ENCODE measurements around the gene KDM2A. TPM values are rescaled to one million over a fixed set of nuclear protein-coding genes. Genes with fewer than 3 reads are reported as not detected.

KDM2A gene
- total RNA-seq, 1 experiment from 2014 or later = 50.4 TPM

GRCh38 chr11:67163006-67163405 lies 43.9 kb downstream of the KDM2A start:
- Histone ChIP-seq H3K27me3 (ENCODE audit: insufficient read depth, low read length) (no peaks in the 10 kb centered on the region), H2AFZ (ENCODE audit: low read depth, low read length, poor library complexity, severe bottlenecking) (no peak overlapping the region), H4K20me1 (ENCODE audit: insufficient read depth) (peaks cover 6% of the 10 kb centered on the region), H3K4me1 (ENCODE audit: control insufficient read depth in 1 of 2, insufficient read depth in 2 of 2, low read length in 2 of 2) (peaks cover 22 to 34% of the 10 kb centered on the region in 2 experiments), H3K9me2 (ENCODE audit: insufficient read depth) (no peaks in the 10 kb centered on the region), H3K9ac (ENCODE audit: low read length) (no peak overlapping the region), H3K27ac (ENCODE audit: low read depth, low read length) (no peak overlapping the region), H3K4me3 (replicated peaks in 1 of 2; ENCODE audit: low read depth in 1 of 2, low read length in 2 of 2) (no peak overlapping the region), H3K79me2 (ENCODE audit: insufficient read depth, low read length) (peaks cover 91% of the 10 kb centered on the region), H3K36me3 (ENCODE audit: control insufficient read depth in 1 of 2, insufficient read depth in 2 of 2, low read length in 2 of 2) (no peaks in the 10 kb centered on the region), H3K9me3 (ENCODE audit: control insufficient read depth in 1 of 2, insufficient read depth in 1 of 2, low read depth in 1 of 2, low read length in 2 of 2) (no peaks in the 10 kb centered on the region), H3K4me2 (ENCODE audit: low read length) (no peak overlapping the region)
- DNase-seq (ENCODE audit: low read depth, low spot score) (no peak), ATAC-seq (no peak)
- intact Hi-C loops (cut with micrococcal nuclease) = loop anchor here (5.0 kb wide), 1 partner anchor 36 kb away; no protein-coding TSS in a partner anchor
- no TSS peak for BruUV-seq (replicated peaks)
- TF ChIP-seq EGR1 (IDR thresholded peaks at IDR 0.05; ENCODE audit: low read depth) = no peak
- ChIA-PET RAD21 (ENCODE audit: low non-redundant PET in 1 of 2, low total read pairs in 2 of 2, uncharacterized antibody in 2 of 2, unreplicated experiment in 2 of 2) (no interaction called here), POLR2A (no interaction called here), CTCF (no interaction called here)

DNA sequence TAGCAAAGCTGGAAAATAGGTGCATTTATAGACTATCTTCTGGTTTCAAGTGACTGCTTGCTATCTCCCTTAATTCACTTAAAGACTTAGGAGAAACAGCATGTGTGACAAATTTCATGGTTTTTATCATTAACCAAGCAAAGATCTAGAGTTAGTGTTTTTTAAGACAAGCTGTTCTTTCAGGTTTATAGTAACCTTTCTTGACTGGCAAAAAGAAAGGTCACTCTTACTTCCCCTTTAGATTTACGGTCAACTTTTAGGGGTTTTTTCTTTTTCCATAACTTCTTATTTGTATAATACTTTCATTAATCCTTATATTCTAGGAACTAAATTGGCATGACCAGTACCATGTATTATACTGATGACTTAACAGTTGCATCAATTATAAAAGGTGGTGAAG lies 46.6 kb downstream of the KDM2A start:
- Histone ChIP-seq H3K36me3 (ENCODE audit: control insufficient read depth in 1 of 2, insufficient read depth in 2 of 2, low read length in 2 of 2) (no peaks in the 10 kb centered on the region), H3K4me1 (ENCODE audit: control insufficient read depth in 1 of 2, insufficient read depth in 2 of 2, low read length in 2 of 2) (peaks cover 24 to 36% of the 10 kb centered on the region in 2 experiments), H4K20me1 (ENCODE audit: insufficient read depth) (peaks cover 4% of the 10 kb centered on the region), H3K9ac (ENCODE audit: low read length) (no peak overlapping the region), H3K79me2 (ENCODE audit: insufficient read depth, low read length) (peaks cover 74% of the 10 kb centered on the region), H3K4me2 (ENCODE audit: low read length) (no peak overlapping the region), H3K4me3 (replicated peaks in 1 of 2; ENCODE audit: low read depth in 1 of 2, low read length in 2 of 2) (no peak overlapping the region), H3K27ac (ENCODE audit: low read depth, low read length) (no peak overlapping the region), H2AFZ (ENCODE audit: low read depth, low read length, poor library complexity, severe bottlenecking) (no peak overlapping the region), H3K9me2 (ENCODE audit: insufficient read depth) (no peaks in the 10 kb centered on the region), H3K27me3 (ENCODE audit: insufficient read depth, low read length) (no peaks in the 10 kb centered on the region), H3K9me3 (ENCODE audit: control insufficient read depth in 1 of 2, insufficient read depth in 1 of 2, low read depth in 1 of 2, low read length in 2 of 2) (no peaks in the 10 kb centered on the region)
- ChIA-PET CTCF (no interaction called here), POLR2A (no interaction called here), RAD21 (ENCODE audit: low non-redundant PET in 1 of 2, low total read pairs in 2 of 2, uncharacterized antibody in 2 of 2, unreplicated experiment in 2 of 2) (interaction anchor here in 1 of 2 experiments (0.5 kb wide), 1 partner anchor 20 kb away, joined by 3 read pairs; no protein-coding TSS in a partner anchor)
- intact Hi-C loops (cut with micrococcal nuclease) = no loop called here
- no TSS peak for BruUV-seq (replicated peaks)
- ATAC-seq = no peak
- no peak for TF ChIP-seq TCF7L2 (IDR thresholded peaks at IDR 0.05; ENCODE audit: borderline replicate concordance, extremely low read depth, insufficient read depth, insufficient read length)
- no peak for TF ChIP-seq RAD21 (IDR thresholded peaks at IDR 0.05; ENCODE audit: low read depth)
- TF ChIP-seq SIN3A (IDR thresholded peaks at IDR 0.05; ENCODE audit: low read depth) = no peak
- no peak for TF ChIP-seq SP1 (IDR thresholded peaks at IDR 0.05; ENCODE audit: low read depth)
- TF ChIP-seq CBX3 (IDR thresholded peaks at IDR 0.05; ENCODE audit: low read depth) = no peak
- no peak for TF ChIP-seq ATF3 (IDR thresholded peaks at IDR 0.05)
- no peak for TF ChIP-seq EZH2phosphoT487 (IDR thresholded peaks at IDR 0.05; ENCODE audit: borderline replicate concordance)
- TF ChIP-seq FOSL1 (IDR thresholded peaks at IDR 0.05; ENCODE audit: low read depth) = no peak
- DNase-seq (ENCODE audit: low read depth, low spot score) = no peak

All from HCT116 (cell line).